H9 (cell line): Measurements from ENCODE around the gene CAMLG. TPM values are rescaled to one million over a fixed set of nuclear protein-coding genes. Genes with fewer than 3 reads are reported as not detected.

Experiments
- DNase-seq: peaks from one replicate; pipeline ENCODE4 v3.0.0-alpha.2; 2017
- H2AFZ ChIP-seq: one replicate; pipeline ENCODE4 v1.6.1; 2013; ENCODE audit warnings: mild to moderate bottlenecking, low read length, control low read depth, moderate library complexity
- H2AK5ac ChIP-seq: 2 replicates; pipeline ENCODE4 v1.6.1; 2013; ENCODE audit warnings: low read length, control low read depth, mixed read lengths; ENCODE audit not compliant: insufficient read length
- H2BK120ac ChIP-seq: one replicate; pipeline ENCODE4 v1.6.1; 2013; ENCODE audit warnings: low read depth, mild to moderate bottlenecking, low read length, control low read depth, inconsistent platforms; ENCODE audit not compliant: poor library complexity, severe bottlenecking
- H2BK12ac ChIP-seq: 2 replicates; pipeline ENCODE4 v1.6.1; 2013; ENCODE audit warnings: low read length, control low read depth, mixed read lengths, low read depth; ENCODE audit not compliant: insufficient read length
- H2BK15ac ChIP-seq: 2 replicates; pipeline ENCODE4 v1.6.1; 2013; ENCODE audit warnings: low read depth, low read length, control low read depth
- H2BK20ac ChIP-seq: one replicate; pipeline ENCODE4 v1.6.1; 2013; ENCODE audit warnings: low read depth, mild to moderate bottlenecking, low read length, control low read depth, inconsistent platforms; ENCODE audit not compliant: poor library complexity, severe bottlenecking
- H2BK5ac ChIP-seq: 2 replicates; pipeline ENCODE4 v1.6.1; 2013; ENCODE audit warnings: low read length, control low read depth, mixed read lengths; ENCODE audit not compliant: insufficient read length
- H3K14ac ChIP-seq: 2 replicates; pipeline ENCODE4 v1.6.1; 2013; ENCODE audit warnings: low read length, control low read depth; ENCODE audit not compliant: insufficient read depth
- H3K18ac ChIP-seq: 2 replicates; pipeline ENCODE4 v1.6.1; 2013; ENCODE audit warnings: low read depth, mild to moderate bottlenecking, mixed read lengths, low read length, control low read depth; ENCODE audit not compliant: insufficient read length
- H3K23ac ChIP-seq: 2 replicates; pipeline ENCODE4 v1.6.1; 2013; ENCODE audit warnings: low read length, control low read depth, mixed read lengths, low read depth; ENCODE audit not compliant: insufficient read length
- H3K23me2 ChIP-seq: 2 replicates; pipeline ENCODE4 v1.6.1; 2013; ENCODE audit warnings: low read depth, mild to moderate bottlenecking, mixed read lengths, low read length, control low read depth; ENCODE audit not compliant: insufficient read length, poor library complexity, severe bottlenecking
- H3K27ac ChIP-seq: 2 replicates; pipeline ENCODE4 v1.5.1; 2013; ENCODE audit warnings: low read length, control low read depth, mixed read lengths, low read depth; ENCODE audit not compliant: insufficient read length
- H3K27me3 ChIP-seq: 2 replicates; pipeline ENCODE4 v1.6.1; 2013; ENCODE audit warnings: low read length, control low read depth, inconsistent platforms; ENCODE audit not compliant: insufficient read depth
- H3K4ac ChIP-seq: 2 replicates; pipeline ENCODE4 v1.6.1; 2013; ENCODE audit warnings: low read depth, mild to moderate bottlenecking, control low read depth, inconsistent platforms, low read length, moderate library complexity
- H3K4me1 ChIP-seq: 2 replicates; pipeline ENCODE4 v1.6.1; 2013; ENCODE audit warnings: low read length, control low read depth, inconsistent platforms; ENCODE audit not compliant: insufficient read depth
- H3K4me2 ChIP-seq: 2 replicates; pipeline ENCODE4 v1.6.1; 2013; ENCODE audit warnings: low read length, control low read depth, mixed read lengths; ENCODE audit not compliant: insufficient read length, insufficient read depth
- H3K56ac ChIP-seq: 2 replicates; pipeline ENCODE4 v1.6.1; 2013; ENCODE audit warnings: low read depth, mild to moderate bottlenecking, mixed read lengths, low read length, control low read depth; ENCODE audit not compliant: insufficient read length
- H3K79me1 ChIP-seq: 2 replicates; pipeline ENCODE4 v1.6.1; 2013; ENCODE audit warnings: low read depth, mild to moderate bottlenecking, moderate library complexity, low read length, control low read depth, inconsistent platforms; ENCODE audit not compliant: insufficient read depth, poor library complexity, severe bottlenecking
- H3K79me2 ChIP-seq: 2 replicates; pipeline ENCODE4 v1.6.1; 2013; ENCODE audit warnings: low read length, control low read depth, inconsistent platforms; ENCODE audit not compliant: insufficient read depth
- H3K9ac ChIP-seq: 2 replicates; pipeline ENCODE4 v1.6.1; 2013; ENCODE audit warnings: low read length, control low read depth, mixed read lengths; ENCODE audit not compliant: insufficient read length; ENCODE audit errors: extremely low read depth
- H3K9me3 ChIP-seq: one replicate; pipeline ENCODE4 v1.6.1; 2013; ENCODE audit warnings: low read depth, low read length, inconsistent platforms; ENCODE audit not compliant: control insufficient read depth
- H3T11ph ChIP-seq: one replicate; pipeline ENCODE4 v1.6.1; 2013; ENCODE audit warnings: mild to moderate bottlenecking, low read length, control low read depth, inconsistent platforms
- H4K20me1 ChIP-seq: one replicate; pipeline ENCODE4 v1.6.1; 2013; ENCODE audit not compliant: control insufficient read depth, insufficient read length, insufficient read depth
- H4K5ac ChIP-seq: 2 replicates; pipeline ENCODE4 v1.6.1; 2013; ENCODE audit warnings: low read depth, mild to moderate bottlenecking, mixed read lengths, low read length, control low read depth; ENCODE audit not compliant: insufficient read length
- H4K8ac ChIP-seq: replicated peaks from 2 replicates; pipeline ENCODE4 v1.6.1; 2013; ENCODE audit warnings: low read length, control low read depth, mixed read lengths, low read depth; ENCODE audit not compliant: insufficient read length
- H4K91ac ChIP-seq: 2 replicates; pipeline ENCODE4 v1.6.1; 2013; ENCODE audit warnings: low read depth, mild to moderate bottlenecking, moderate library complexity, mixed read lengths, low read length, control low read depth; ENCODE audit not compliant: insufficient read length
- H3K27ac Mint-ChIP-seq, 3 experiments: 2 replicates in 2 of 3; 3 replicates in 1 of 3; pipeline ENCODE4 v1.8.0; 2020 to 2021; ENCODE audit warnings: mixed read lengths in 3 of 3, mild to moderate bottlenecking in 1 of 3, moderate library complexity in 1 of 3
- H3K27me3 Mint-ChIP-seq: 2 replicates; pipeline ENCODE4 v1.8.0; 2021; ENCODE audit warnings: low read depth, mild to moderate bottlenecking, moderate library complexity, mixed read lengths
- H3K36me3 Mint-ChIP-seq, 3 experiments: 2 replicates in 2 of 3; 3 replicates in 1 of 3; pipeline ENCODE4 v1.8.0; 2020 to 2021; ENCODE audit warnings: low read depth in 3 of 3, mixed read lengths in 3 of 3; ENCODE audit not compliant: insufficient read depth in 1 of 3
- H3K4me1 Mint-ChIP-seq, 2 experiments: 2 replicates each; pipeline ENCODE4 v1.8.0; 2020; ENCODE audit warnings: mixed read lengths in 2 of 2
- H3K4me3 Mint-ChIP-seq, 2 experiments: 2 replicates in 1 of 2; 3 replicates in 1 of 2; pipeline ENCODE4 v1.8.0; 2020 to 2021; ENCODE audit warnings: mild to moderate bottlenecking in 2 of 2, mixed read lengths in 2 of 2, moderate library complexity in 1 of 2
- H3K9me3 Mint-ChIP-seq, 2 experiments: 2 replicates in 1 of 2; 3 replicates in 1 of 2; pipeline ENCODE4 v1.8.0; 2020; ENCODE audit warnings: mild to moderate bottlenecking in 2 of 2, mixed read lengths in 2 of 2, moderate library complexity in 1 of 2
- CTCF ChIP-seq: fragments of 200-600 bp; sonication (generic); conservative IDR thresholded peaks from 3 replicates; pipeline ENCODE4 v1.8.0; 2021; ENCODE audit warnings: antibody characterized with exemption, mild to moderate bottlenecking
- WGBS: extraction: QIAGEN DNeasy Blood & Tissue Kit; methylation state at CpG from one replicate; pipeline ENCODE4 v1.1.7; 2013; ENCODE audit warnings: missing lambda C conversion rate, low lambda C conversion rate, mixed read lengths; ENCODE audit not compliant: insufficient read length; ENCODE audit errors: extremely low coverage; 5-methylcytosine and 5-hydroxymethylcytosine counted together
- total RNA-seq: library from RNA; stranded (reverse); gene quantifications from 2 replicates; pipeline ENCODE4 v1.2.1, GENCODE V29; 2021

CAMLG gene
- total RNA-seq, 1 experiment from 2014 or later, result 33.1 TPM

DNA sequence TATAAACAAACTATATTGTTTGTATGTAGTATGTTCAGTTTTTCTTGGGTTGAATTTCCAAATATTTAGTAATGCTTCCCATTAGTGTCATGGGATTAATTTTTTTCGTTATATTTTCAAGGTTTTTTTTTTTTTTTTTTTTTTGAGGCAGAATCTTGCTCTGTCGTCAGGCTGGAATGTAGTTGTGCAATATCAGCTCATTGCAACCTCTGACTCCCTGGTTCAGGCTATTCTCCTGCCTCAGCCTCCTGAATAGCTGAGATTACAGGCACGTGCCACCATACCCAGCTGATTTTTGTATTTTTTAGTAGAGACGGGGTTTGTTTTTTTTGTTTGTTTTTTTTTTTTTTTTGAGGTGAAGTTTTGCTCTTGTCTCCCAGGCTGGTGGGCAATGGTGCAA, 30.9 kb downstream of the CAMLG start:
- no peak overlapping the region for H3K56ac ChIP-seq
- H4K5ac ChIP-seq, result no peak overlapping the region
- H4K91ac ChIP-seq, result no peak overlapping the region
- no peak overlapping the region for H3T11ph ChIP-seq
- H3K4me2 ChIP-seq, result no peak overlapping the region
- H2AK5ac ChIP-seq, result no peak overlapping the region
- H2AFZ ChIP-seq, result no peak overlapping the region
- H3K79me2 ChIP-seq, result no peaks in the 10 kb centered on the region
- H3K9ac ChIP-seq, result no peak overlapping the region
- H3K36me3 Mint-ChIP-seq, result peaks cover 46 to 90% (median 82%) of the 10 kb centered on the region in 3 experiments; a peak in 6 of 7 replicates
- no peak overlapping the region for H3K27ac ChIP-seq
- H2BK5ac ChIP-seq, result no peak overlapping the region
- H3K23ac ChIP-seq, result no peak overlapping the region
- peak overlapping the region in 1 of 3 experiments; percentile 83; a peak in 1 of 7 replicates for H3K27ac Mint-ChIP-seq
- no peaks in the 10 kb centered on the region for H3K23me2 ChIP-seq
- H2BK20ac ChIP-seq, result no peak overlapping the region
- no peaks in the 10 kb centered on the region for H3K9me3 Mint-ChIP-seq
- no peaks in the 10 kb centered on the region for H4K20me1 ChIP-seq
- H3K4ac ChIP-seq, result no peak overlapping the region
- H3K14ac ChIP-seq, result no peak overlapping the region
- H3K4me1 Mint-ChIP-seq, result no peaks in the 10 kb centered on the region
- no peak overlapping the region for H2BK15ac ChIP-seq
- no peaks in the 10 kb centered on the region for H3K9me3 ChIP-seq
- H2BK12ac ChIP-seq, result no peak overlapping the region
- no peak for TF ChIP-seq CTCF
- H3K27me3 ChIP-seq, result no peaks in the 10 kb centered on the region
- no peak overlapping the region; a peak in 1 of 5 replicates for H3K4me3 Mint-ChIP-seq
- no CpG with 5 or more reads among the region's 4 CpGs for WGBS
- H3K18ac ChIP-seq, result no peak overlapping the region
- H4K8ac ChIP-seq, result no peak overlapping the region
- no peaks in the 10 kb centered on the region for H3K27me3 Mint-ChIP-seq
- no peaks in the 10 kb centered on the region for H3K4me1 ChIP-seq
- H2BK120ac ChIP-seq, result no peak overlapping the region
- DNase-seq, result no peak
- no peaks in the 10 kb centered on the region for H3K79me1 ChIP-seq
